ENCODE data around the gene CKB. TPM values are rescaled to one million over a fixed set of nuclear protein-coding genes. Genes with fewer than 3 reads are reported as not detected.

Gene CKB
- total and polyA plus RNA-seq, 4 donors, result 9.0 to 32.9 (median 20.4) TPM

- H3K27me3 ChIP-seq (ENCODE audit: control insufficient read depth in 4 of 4, insufficient read depth in 4 of 4, low read length in 3 of 4), result no peaks in the 10 kb centered on the region
- no peak overlapping the region for H3K27ac ChIP-seq (ENCODE audit: low read depth in 1 of 2, low read length in 2 of 2)
- no peak overlapping the region for H3K9ac ChIP-seq (ENCODE audit: low read depth in 1 of 2, low read length in 2 of 2)
- H3K4me3 ChIP-seq (ENCODE audit: low read depth in 1 of 3, low read length in 3 of 3), result no peak overlapping the region
- H3K9me3 ChIP-seq (ENCODE audit: control insufficient read depth in 4 of 4, low read length in 3 of 4), result no peaks in the 10 kb centered on the region
- WGBS, result 77% methylated on average over 8 of the region's 8 CpGs
- TF ChIP-seq FOXA2 (IDR thresholded peaks at IDR 0.05) (no peak), CTCF (IDR thresholded peaks at IDR 0.05; ENCODE audit: low read depth, low read length, missing input control) (no peak), MAX (IDR thresholded peaks at IDR 0.05) (no peak), ZBTB33 (IDR thresholded peaks at IDR 0.05) (no peak), ATF3 (IDR thresholded peaks at IDR 0.05) (no peak), FOXA1 (IDR thresholded peaks at IDR 0.05) (no peak), HNF4A (conservative IDR thresholded peaks at IDR 0.05) (no peak), RXRA (IDR thresholded peaks at IDR 0.05) (no peak), EGR1 (IDR thresholded peaks at IDR 0.05; ENCODE audit: low read depth in 2 of 2) (no peak), RAD21 (IDR thresholded peaks at IDR 0.05) (no peak), YY1 (IDR thresholded peaks at IDR 0.05) (no peak), JUND (IDR thresholded peaks at IDR 0.05) (no peak), HNF4G (IDR thresholded peaks at IDR 0.05) (no peak), GABPA (IDR thresholded peaks at IDR 0.05 in 1 of 2, conservative IDR thresholded peaks at IDR 0.05 in 1 of 2) (no peak), REST (IDR thresholded peaks at IDR 0.05) (no peak)
- H3K4me1 ChIP-seq (ENCODE audit: control insufficient read depth in 4 of 4, insufficient read depth in 4 of 4, low read length in 3 of 4), result peaks cover 2 to 55% (median 39%) of the 10 kb centered on the region in 4 donors
- peaks cover 1 to 17% (median 6%) of the 10 kb centered on the region in 4 donors for H3K36me3 ChIP-seq (ENCODE audit: control insufficient read depth in 4 of 4, insufficient read depth in 3 of 4, low read depth in 1 of 4, low read length in 3 of 4)
- no peak for DNase-seq (ENCODE audit: low spot score)
Observed at GRCh38 chr14:103560691-103561090, 38.1 kb upstream of the CKB start.

GRCh38 chr14:103559766-103560165 lies 37.1 kb upstream of the CKB start:
- TF ChIP-seq YY1 (IDR thresholded peaks at IDR 0.05) (no peak), HNF4G (IDR thresholded peaks at IDR 0.05) (no peak), SP1 (IDR thresholded peaks at IDR 0.05) (no peak), RAD21 (IDR thresholded peaks at IDR 0.05) (no peak), TAF1 (conservative IDR thresholded peaks at IDR 0.05) (no peak), MAX (IDR thresholded peaks at IDR 0.05) (no peak), ZBTB33 (IDR thresholded peaks at IDR 0.05) (no peak), EGR1 (IDR thresholded peaks at IDR 0.05; ENCODE audit: low read depth in 2 of 2) (no peak), NR2F2 (IDR thresholded peaks at IDR 0.05) (no peak), JUND (IDR thresholded peaks at IDR 0.05) (no peak), ATF3 (IDR thresholded peaks at IDR 0.05) (no peak), GABPA (IDR thresholded peaks at IDR 0.05 in 1 of 2, conservative IDR thresholded peaks at IDR 0.05 in 1 of 2) (no peak)
- no peaks in the 10 kb centered on the region for H3K9me3 ChIP-seq (ENCODE audit: control insufficient read depth in 4 of 4, low read length in 3 of 4)
- no peaks in the 10 kb centered on the region for H3K27me3 ChIP-seq (ENCODE audit: control insufficient read depth in 4 of 4, insufficient read depth in 4 of 4, low read length in 3 of 4)
- H3K27ac ChIP-seq (ENCODE audit: low read depth in 1 of 2, low read length in 2 of 2), result no peak overlapping the region
- no peak for DNase-seq (ENCODE audit: low spot score)
- H3K4me1 ChIP-seq (ENCODE audit: control insufficient read depth in 4 of 4, insufficient read depth in 4 of 4, low read length in 3 of 4), result peaks cover 2 to 54% (median 38%) of the 10 kb centered on the region in 4 donors
- no peak overlapping the region for H3K9ac ChIP-seq (ENCODE audit: low read depth in 1 of 2, low read length in 2 of 2)
- WGBS, result 83% methylated on average over 9 of the region's 9 CpGs
- peaks cover 1 to 17% (median 6%) of the 10 kb centered on the region in 4 donors for H3K36me3 ChIP-seq (ENCODE audit: control insufficient read depth in 4 of 4, insufficient read depth in 3 of 4, low read depth in 1 of 4, low read length in 3 of 4)
- H3K4me3 ChIP-seq (ENCODE audit: low read depth in 1 of 3, low read length in 3 of 3), result no peak overlapping the region

Data from liver (tissue), 9 donors.